Measurements from ENCODE around the gene ATAD1.

GRCh38 chr10:87733081-87733480, 84.9 kb downstream of the ATAD1 start:
- TF ChIP-seq, protein P1, sequence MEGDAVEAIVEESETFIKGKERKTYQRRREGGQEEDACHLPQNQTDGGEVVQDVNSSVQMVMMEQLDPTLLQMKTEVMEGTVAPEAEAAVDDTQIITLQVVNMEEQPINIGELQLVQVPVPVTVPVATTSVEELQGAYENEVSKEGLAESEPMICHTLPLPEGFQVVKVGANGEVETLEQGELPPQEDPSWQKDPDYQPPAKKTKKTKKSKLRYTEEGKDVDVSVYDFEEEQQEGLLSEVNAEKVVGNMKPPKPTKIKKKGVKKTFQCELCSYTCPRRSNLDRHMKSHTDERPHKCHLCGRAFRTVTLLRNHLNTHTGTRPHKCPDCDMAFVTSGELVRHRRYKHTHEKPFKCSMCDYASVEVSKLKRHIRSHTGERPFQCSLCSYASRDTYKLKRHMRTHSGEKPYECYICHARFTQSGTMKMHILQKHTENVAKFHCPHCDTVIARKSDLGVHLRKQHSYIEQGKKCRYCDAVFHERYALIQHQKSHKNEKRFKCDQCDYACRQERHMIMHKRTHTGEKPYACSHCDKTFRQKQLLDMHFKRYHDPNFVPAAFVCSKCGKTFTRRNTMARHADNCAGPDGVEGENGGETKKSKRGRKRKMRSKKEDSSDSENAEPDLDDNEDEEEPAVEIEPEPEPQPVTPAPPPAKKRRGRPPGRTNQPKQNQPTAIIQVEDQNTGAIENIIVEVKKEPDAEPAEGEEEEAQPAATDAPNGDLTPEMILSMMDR (IDR thresholded peaks at IDR 0.05; ENCODE audit: insufficient read depth, low read depth, low read length) = no peak
- TF ChIP-seq EZH2 (IDR thresholded peaks at IDR 0.05; ENCODE audit: insufficient read depth, low read length) = no peak

Data from astrocyte (in vitro differentiated cells and primary cell).